NCI-H2171 (cell line): ENCODE results near the gene THAP11.
"Not testable (repeated sequence)": the region's sequence is repeated elsewhere in the genome, so short reads cannot be mapped to it uniquely, and the experiment has no call there.

ENCODE experiments used
- DNase-seq: peaks from one replicate; lab custom pipeline; 2025; lab: John Stamatoyannopoulos, UW

The THAP11 gene

GRCh38 chr16:67862623-67863583 is 20.8 kb downstream of the THAP11 start:
- DNase-seq, result no peak

GRCh38 chr16:67864044-67864443 is 21.9 kb downstream of the THAP11 start:
- not testable (repeated sequence) for DNase-seq

GRCh38 chr16:67864594-67864993 is 22.5 kb downstream of the THAP11 start:
- DNase-seq, result no peak

- DNase-seq, result no peak
Observed at GRCh38 chr16:67865318-67865717, 23.2 kb downstream of the THAP11 start.

GRCh38 chr16:67868290-67868689 is 26.2 kb downstream of the THAP11 start:
- no peak for DNase-seq

GRCh38 chr16:67869653-67870052 is 27.5 kb downstream of the THAP11 start:
- no peak for DNase-seq

- no peak for DNase-seq
Observed at GRCh38 chr16:67871256-67871655, 29.1 kb downstream of the THAP11 start.

- no peak for DNase-seq
Observed at GRCh38 chr16:67872131-67872630, 30.1 kb downstream of the THAP11 start.

GRCh38 chr16:67872631-67873434 is 30.7 kb downstream of the THAP11 start, which contains the start of gene EDC4:
Gene EDC4, plus strand, starts transcription at chr16:67873052. Its CDS starts 210 bp downstream, at chr16:67873262.
- DNase-seq, result peak; percentile 68

GRCh38 chr16:67873435-67874370 is 31.6 kb downstream of the THAP11 start:
- DNase-seq, result no peak

GRCh38 chr16:67874372-67874771 is 32.3 kb downstream of the THAP11 start:
- no peak for DNase-seq

- DNase-seq, result no peak
Observed at GRCh38 chr16:67877064-67877463, 34.9 kb downstream of the THAP11 start.

- DNase-seq, result no peak
Observed at GRCh38 chr16:67878232-67878631, 36.1 kb downstream of the THAP11 start.

- no peak for DNase-seq
Observed at GRCh38 chr16:67878846-67879245, 36.7 kb downstream of the THAP11 start.

GRCh38 chr16:67879462-67879861 is 37.3 kb downstream of the THAP11 start:
- DNase-seq, result no peak

- DNase-seq, result no peak
Observed at GRCh38 chr16:67879936-67880335, 37.8 kb downstream of the THAP11 start.

GRCh38 chr16:67880584-67880983 is 38.5 kb downstream of the THAP11 start:
- DNase-seq, result no peak

- no peak for DNase-seq
Observed at GRCh38 chr16:67881621-67882161, 39.6 kb downstream of the THAP11 start.

- DNase-seq, result no peak
Observed at GRCh38 chr16:67882374-67883145, 40.4 kb downstream of the THAP11 start.

GRCh38 chr16:67883146-67883871 is 41.2 kb downstream of the THAP11 start:
- DNase-seq, result no peak
